Activated CD8-positive, alpha-beta memory T cell treated with anti-CD3 and anti-CD28 coated beads for 24 hours (primary cell): Measurements from ENCODE around the gene NLRP5.
"Not testable (repeated sequence)": the region's sequence is repeated elsewhere in the genome, so short reads cannot be mapped to it uniquely, and the experiment has no call there.

Experiments
- DNase-seq: peaks from one replicate; pipeline ENCODE4 v3.0.0-alpha.2; 2020

NLRP5 gene

GRCh38 chr19:55986487-55986886 is at the start of gene NLRP5:
TSS of gene NLRP5 (plus strand) at chr19:55986775.
- DNase-seq = no peak

GRCh38 chr19:55939206-55939605 is 47.4 kb upstream of the NLRP5 start:
- DNase-seq = no peak

GRCh38 chr19:55940306-55940705 is 46.3 kb upstream of the NLRP5 start:
- no peak for DNase-seq

DNA sequence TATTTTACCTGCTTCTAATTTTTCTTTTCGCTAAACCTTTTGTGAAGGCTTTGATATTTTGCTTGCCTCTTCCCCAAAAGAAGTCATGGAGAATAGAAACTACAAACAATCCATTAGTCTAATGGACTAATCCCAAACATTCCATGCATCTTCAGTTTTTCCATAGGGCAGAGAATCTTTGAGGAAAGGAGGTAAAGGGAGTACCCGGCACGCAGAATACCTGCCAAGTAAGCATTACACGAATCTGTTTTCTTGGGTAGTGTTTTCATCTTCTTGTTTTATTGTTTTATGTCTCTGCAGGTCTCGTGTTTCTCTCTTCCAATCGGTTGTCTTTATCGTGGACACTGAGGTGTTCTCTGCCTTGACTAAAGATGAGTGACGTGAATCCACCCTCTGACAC is 39.0 kb upstream of the NLRP5 start, which contains the start of gene NLRP8:
Gene NLRP8, plus strand, starts transcription at position 301 of the 400 bp plus-strand sequence.
- DNase-seq = no peak

DNA sequence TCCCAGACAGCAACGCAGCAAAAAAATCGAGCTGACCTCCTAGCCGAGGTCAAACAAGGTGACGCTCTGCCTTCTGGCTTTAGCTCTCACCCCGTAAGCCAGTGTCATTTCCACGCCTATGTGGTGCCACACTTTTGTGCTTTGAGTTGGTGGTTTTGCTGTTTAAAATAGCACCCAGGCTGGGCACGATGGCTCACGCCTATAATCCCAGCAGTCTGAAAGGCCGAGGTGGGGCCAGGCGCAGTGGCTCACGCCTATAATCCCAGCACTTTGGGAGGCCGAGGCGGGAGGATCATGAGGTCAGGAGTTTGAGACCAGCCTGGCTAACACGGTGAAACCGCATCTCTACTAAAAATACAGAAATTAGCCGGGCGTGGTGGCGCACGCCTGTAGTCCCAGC is 36.0 kb upstream of the NLRP5 start:
- DNase-seq = not testable (repeated sequence)

- no peak for DNase-seq
Observed at GRCh38 chr19:55956431-55956830, 30.1 kb upstream of the NLRP5 start.

- no peak for DNase-seq
Observed at GRCh38 chr19:55958356-55958755, 28.2 kb upstream of the NLRP5 start.

DNA sequence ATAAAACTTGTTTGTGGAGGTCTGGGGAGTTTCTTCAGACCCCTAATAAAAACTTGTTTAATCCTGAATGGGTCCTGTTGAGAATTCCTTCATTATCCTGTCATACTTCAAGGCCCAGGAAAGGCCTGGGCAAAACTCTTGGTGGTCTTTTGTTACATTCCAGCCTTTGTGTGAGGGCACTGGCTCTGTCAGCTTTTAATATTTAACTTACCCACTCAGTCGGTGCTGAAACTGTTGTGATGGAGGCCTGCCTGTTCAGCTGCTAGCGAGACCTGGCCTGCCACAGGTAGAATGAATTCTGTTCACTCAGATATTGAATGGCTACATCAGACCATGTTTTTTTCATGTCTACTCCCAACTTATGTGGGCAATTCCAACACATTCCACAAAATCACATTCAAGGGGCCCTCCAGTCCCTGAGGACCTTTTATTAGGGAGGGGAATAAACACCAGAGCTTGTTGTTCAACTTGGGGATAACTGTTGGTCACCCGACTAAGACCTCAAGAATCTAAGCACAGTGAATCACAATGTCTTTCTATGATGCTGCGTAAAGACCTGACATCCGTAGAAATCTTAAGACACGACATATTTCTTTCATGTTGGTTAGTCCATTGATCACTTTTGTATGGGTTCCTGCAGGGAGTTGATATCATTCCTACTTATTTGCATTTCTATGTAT is 26.4 kb upstream of the NLRP5 start:
- DNase-seq = no peak

GRCh38 chr19:55962186-55962585 is 24.4 kb upstream of the NLRP5 start:
- DNase-seq = no peak

DNA sequence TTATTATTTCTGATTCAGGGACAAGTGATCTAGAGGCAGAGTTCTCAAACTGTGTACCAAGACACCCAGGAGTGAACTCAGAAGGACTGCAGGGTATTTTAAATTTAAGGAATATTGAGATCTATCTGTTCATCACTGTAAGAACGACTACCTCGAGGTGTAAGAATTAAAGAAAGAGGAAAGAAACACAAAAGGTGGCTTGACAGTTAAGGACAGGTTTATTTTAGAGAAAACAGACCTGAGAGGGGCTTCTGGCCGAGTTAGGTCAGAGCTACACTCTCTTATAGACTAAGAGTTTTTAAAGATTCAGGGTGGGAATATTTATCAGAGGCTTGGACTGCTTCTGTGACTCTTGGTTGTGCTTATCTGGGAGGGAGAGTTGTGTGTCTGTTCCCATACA is 12.6 kb upstream of the NLRP5 start:
- DNase-seq = no peak

DNA sequence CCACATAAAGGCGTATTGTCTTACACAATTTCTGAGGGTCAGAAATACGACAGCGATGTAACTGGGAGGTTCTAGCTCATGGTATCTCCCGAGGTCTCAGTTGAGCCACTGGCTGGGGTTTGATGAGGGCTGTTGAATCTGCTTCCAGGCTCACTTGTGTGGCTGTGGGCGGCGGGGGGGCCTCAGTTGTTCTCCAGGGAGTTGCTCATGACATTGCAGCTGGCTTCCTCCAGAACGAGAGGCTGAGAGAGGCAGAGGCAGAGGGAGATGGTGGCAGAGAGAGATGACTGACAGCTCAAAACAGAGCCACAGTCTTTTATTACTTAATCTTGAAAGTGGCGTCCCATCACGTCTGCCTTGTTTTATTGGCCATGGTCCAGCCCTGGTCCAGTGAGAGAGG is 6.2 kb upstream of the NLRP5 start:
- DNase-seq = no peak

- DNase-seq = no peak
Observed at GRCh38 chr19:55985254-55985653, 1.3 kb upstream of the NLRP5 start.

- DNase-seq = no peak
Observed at GRCh38 chr19:55990831-55991230, 4.3 kb downstream of the NLRP5 start.

DNA sequence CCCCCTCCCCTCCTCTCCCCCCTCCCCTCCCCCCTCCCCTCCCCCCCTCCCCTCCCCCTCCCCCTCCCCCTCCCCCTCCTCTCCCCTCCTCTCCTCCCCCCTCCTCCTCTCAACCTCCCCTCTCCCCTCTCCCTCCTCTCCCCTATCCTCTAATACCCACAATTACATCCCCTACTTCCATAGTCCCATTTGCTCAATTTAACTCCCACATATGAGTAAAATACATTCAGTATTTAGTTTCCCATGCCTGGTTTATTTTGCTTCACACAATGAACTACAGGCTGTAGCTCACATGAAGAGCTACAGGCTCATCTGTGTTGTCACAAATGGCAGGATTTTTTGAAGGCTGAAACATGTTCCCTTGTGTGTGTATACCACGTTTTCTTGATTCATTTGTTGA is 6.9 kb downstream of the NLRP5 start:
- DNase-seq = no peak

DNA sequence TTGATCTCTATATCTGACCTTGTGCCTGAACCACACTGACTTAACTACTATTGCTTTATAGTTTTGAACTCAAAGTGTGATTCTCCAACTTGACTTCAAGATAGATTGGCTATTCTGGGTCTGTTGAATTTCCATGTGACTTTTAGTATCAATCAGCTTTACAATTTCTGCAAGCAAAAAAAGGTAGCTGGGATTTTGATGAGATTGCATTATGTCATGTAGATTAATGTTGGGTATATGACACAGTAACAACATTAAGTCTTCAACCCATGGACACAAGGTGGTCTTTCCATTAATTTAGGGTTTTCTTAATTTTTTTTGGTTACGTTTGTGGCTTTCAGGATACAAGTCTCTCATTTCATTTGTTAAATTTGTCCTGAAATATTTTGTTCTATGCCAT is 28.2 kb downstream of the NLRP5 start:
- DNase-seq = no peak

DNA sequence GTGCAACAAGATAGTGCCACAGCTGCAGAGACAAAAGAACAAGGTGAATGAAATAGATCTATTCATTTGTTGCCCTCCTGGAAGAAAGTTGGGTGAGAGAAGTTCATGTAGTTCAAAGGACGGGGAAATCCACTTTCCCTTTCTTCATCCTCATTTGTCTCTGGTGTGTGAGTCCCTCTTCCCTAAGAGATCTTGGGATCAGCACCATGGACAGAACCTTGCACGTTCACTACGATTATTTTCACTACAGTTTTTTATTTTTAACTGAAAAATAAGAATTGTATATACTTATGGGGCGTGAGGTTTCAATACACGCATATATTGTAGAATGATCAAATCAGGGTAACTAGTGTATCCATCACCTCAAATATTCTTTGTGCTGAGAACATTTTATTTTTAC is 29.2 kb downstream of the NLRP5 start:
- no peak for DNase-seq

DNA sequence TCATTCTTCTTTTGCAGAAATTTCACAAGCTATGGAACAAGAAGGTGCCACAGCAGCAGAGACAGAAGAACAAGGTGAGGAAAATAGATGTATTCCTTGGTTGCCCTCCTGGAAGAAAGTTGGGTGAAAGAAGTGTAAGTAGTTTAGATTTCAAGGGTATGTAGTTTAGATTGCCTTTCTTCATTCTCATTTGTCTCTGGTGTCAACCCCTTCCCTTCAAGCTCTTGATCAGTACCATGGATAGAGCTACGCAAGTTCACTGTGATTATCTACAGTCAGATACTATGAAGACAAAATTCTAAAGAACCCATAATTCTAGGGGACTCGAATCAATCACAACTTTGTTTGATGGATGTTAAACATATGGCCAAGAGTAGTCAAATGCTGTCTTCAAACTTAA is 32.8 kb downstream of the NLRP5 start:
- DNase-seq = not testable (repeated sequence)

GRCh38 chr19:56020355-56020975 is 33.9 kb downstream of the NLRP5 start:
- not testable (repeated sequence) for DNase-seq

- no peak for DNase-seq
Observed at GRCh38 chr19:56026769-56027168, 40.2 kb downstream of the NLRP5 start.

DNA sequence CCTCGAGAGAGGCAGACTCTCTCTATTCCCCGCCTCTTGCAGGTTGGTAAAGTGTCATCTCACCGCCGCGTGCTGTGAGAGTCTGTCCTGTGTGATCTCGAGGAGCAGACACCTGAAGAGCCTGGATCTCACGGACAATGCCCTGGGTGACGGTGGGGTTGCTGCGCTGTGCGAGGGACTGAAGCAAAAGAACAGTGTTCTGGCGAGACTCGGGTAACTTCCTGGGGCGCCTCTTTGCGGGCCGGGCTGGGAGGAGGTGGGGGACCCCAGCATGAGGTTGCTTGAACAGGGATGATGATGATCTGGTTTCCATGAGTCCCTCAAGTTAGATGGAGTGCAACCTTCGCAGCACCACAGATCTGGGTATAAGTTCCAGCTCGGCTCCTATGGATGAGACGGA is 67.0 kb downstream of the NLRP5 start:
- no peak for DNase-seq

DNA sequence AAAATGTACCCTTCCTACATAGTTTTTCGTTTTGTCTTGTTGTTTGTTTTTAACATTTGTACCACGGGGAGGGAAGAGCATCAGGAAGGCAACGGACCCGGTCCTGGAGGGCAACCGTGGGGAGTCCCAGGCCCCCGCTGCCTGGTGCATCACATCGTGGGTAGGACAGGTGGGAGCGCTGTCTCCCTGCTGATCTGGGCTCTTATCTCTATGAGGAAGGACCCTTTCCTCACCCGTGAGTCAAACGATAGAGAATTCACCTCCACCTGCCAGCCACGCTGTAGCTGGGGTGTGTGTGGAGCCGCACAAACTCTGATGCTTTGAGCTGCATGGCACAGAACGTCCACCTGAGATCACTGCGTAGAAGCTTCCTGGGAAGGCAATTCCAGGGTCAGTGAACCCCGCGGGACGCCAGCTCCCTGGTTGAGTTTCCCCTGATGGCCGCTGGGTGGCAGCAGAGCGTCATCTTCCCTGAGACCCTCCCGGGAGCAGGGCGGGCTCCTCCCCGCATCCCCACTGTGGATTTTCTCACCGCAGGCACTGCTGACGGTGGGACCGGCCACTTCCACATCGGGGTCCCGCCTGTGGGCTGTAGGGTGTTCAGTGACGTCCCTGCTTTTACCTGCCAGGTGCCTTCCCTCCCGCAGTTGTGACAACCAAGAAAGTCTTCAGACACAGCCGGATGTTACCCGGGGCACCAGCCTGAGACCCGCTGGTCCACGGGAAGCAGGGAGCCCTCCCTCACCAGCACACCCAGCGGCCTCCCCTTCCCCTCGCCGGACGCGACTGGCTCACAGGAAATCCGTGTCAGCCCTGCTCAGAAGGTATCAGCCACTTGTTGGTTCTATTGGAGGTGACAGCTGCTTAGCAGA is 79.8 kb downstream of the NLRP5 start:
- DNase-seq = peak; percentile 88

DNA sequence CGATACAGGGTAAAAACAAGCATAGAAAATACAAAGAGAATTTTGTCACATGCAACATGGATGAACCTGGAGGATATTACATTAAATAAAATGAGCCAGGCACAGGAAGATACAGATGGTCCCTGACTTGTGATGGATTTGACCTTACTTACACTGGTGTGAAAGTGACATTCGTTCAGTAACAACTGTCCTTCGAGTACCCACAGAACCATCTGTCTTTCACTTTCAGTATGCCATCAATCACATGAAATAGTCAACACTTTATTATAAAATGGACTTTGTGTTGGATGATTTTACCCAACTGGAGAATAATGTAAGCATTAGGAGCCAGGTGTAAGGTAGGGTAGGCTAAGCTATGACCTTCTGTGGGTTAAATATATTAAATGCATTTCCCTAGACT is 83.1 kb downstream of the NLRP5 start:
- DNase-seq = no peak

GRCh38 chr19:56071151-56071550 is 84.6 kb downstream of the NLRP5 start:
- no peak for DNase-seq

DNA sequence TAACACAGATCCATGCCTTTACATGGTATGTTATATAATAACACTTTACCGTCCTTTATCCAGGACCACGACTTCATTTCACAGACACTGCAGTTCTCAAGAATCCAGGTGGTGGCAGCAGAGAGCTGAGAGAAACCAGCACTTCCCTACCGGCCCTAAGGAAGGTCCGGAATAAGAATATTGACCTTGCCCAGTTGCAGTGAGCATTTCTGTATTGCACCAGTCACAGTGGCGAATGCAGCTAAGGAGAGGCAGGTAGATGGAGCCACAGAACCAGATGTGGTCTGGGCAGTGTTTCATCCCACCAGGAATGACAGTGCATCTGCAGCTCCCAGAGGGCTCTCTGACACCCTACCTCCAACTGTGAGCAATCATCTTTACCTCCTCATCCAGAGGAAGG is 89.9 kb downstream of the NLRP5 start:
- peak; percentile 73 for DNase-seq
